HG03135 (cell line): ENCODE measurements around the gene COL27A1.

Experiments used
- ATAC-seq: cut with Tn5 transposase; IDR thresholded peaks from one replicate; pipeline ENCODE4 v1.9.1; 2021; ENCODE audit warnings: mild to moderate bottlenecking, moderate library complexity; ENCODE audit not compliant: unreplicated experiment

The COL27A1 gene

DNA sequence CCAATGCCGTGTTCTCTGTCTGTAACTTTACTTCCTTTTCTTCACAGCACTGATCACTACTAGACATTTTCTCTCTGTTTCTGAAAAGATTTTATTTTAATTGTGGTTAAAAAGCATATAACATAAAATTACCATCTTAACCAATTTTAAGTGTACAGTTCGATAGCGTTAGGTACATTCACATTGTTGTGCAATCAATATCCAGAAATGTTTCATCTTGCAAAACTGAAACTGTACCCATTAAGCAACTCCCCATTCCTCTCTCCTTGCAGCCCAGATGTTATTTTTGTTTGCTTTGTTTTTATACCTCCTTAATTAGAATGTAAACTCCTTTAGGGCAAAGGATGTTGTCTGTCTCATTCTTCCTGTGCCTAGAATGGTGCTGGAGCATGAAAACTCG is 47.5 kb downstream of the COL27A1 start:
- ATAC-seq, result no peak

DNA sequence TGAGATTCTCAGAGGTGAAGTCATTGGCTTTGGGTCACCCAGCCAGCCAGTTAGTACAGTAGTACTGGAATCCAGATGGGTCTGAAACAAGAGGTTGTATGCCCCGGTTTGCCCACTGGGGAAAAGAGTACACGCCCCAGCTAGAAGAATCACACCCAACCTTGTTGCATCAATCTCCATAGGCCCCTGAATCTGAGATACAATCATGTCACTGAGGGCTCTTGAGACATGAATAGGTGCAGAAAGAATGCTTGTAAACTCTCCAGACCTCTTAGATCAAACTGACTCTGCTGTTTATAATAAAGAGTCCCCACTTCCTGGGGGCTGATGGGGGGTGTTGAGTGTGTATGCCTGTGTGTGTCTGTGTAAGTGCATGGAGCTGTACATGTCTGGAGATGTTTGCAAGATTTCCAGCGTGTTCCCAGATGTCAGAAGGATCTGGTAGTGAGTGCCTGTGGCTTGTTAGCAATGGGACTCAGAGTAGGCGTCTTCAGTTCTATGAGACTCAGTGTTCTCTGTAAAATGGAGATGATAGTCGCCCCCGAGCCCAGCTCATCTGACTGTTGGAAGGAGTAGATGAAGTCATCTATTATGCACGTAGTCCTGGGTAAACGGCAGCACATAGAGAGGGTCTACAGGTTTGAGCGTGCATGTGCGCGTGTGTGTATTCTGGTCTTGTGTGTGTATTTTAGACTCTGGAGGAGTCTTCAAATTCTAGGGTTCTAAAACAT is 48.2 kb downstream of the COL27A1 start:
- no peak for ATAC-seq

DNA sequence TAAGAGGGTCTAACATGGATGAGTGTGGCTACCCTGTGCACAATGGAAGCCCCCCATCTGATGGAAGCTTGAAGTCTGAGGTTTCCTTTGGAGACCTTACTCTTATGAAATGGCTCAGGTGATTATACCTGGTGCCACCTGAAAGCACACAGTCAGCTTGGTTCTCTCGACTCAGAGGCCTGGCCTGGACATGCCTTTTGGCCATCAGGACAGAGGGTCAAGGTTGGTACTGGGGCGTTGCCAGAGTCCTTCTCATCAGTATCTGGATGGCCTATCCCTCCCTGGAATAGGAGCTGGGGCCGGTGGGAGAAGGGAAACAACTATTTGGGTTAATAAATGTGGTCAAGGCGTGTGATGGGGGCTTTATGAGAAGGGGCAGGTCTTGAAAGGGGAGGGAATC is 48.9 kb downstream of the COL27A1 start:
- no peak for ATAC-seq

DNA sequence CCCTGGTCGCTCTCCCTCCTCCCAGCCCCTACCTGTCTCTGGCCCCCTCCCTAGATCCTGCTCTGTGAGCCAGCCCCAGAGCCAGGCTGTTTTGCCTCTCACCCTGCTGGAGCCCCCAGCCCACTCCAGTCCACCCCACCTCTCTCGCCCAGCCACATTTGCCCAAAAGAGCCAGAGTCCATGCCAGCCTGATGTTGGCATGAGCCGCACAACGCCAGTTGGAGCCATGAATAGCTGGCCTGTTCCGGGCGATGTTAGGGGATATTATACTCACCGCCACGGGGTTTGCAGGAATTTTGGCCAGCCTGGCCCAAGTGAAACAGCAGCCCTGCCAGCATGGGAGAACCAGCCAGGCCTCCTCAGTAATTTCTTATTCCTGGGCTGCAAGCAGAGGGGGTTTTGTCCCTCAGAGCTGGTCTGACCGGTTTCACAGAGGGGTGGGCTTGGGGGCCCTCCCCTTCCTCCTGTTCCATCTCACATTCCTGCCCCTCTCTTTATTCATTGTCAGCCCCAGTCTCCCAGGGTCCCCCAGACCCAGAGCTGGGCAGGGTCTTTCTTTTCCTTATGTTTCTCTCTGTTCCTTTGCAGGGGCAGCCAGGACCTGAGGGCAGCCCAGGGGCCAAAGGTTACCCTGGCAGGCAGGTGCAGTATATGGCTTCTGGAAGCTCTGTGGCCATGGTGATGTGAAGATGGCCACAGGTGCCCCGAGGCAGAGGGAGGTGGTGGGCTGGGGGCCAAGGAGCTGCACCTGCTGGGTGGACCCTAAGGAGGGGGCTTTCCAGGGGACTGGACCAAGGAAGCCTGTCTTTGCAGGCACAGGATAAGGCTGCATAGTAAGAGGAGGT is 50.1 kb downstream of the COL27A1 start:
- no peak for ATAC-seq

DNA sequence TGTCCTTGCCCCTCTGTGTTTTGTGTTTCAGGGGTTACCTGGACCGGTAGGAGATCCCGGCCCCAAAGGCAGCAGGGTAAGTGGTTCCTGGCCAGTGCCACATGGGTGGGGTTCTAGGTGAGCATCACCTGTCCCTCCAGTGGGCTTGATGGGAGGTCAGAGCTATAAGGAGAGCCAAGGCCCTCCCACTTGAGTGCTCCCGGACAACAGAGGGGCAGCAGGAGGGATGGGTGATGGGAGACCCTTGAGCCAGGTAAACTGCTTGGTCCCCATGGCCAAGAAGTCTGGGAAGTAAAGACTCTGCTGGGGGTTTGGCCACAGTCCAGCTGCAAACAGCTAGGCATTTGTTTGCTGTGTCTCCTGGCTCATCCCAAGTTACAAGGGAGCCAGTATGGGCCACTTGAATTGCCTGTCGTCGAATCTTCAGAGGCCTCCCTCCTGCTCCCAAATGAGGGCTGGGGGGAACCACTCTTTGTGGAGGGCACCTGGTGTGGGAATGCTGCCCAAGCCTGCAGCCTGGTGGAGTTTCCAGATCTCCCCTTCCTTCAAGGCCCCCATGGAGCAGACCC is 51.0 kb downstream of the COL27A1 start:
- no peak for ATAC-seq

DNA sequence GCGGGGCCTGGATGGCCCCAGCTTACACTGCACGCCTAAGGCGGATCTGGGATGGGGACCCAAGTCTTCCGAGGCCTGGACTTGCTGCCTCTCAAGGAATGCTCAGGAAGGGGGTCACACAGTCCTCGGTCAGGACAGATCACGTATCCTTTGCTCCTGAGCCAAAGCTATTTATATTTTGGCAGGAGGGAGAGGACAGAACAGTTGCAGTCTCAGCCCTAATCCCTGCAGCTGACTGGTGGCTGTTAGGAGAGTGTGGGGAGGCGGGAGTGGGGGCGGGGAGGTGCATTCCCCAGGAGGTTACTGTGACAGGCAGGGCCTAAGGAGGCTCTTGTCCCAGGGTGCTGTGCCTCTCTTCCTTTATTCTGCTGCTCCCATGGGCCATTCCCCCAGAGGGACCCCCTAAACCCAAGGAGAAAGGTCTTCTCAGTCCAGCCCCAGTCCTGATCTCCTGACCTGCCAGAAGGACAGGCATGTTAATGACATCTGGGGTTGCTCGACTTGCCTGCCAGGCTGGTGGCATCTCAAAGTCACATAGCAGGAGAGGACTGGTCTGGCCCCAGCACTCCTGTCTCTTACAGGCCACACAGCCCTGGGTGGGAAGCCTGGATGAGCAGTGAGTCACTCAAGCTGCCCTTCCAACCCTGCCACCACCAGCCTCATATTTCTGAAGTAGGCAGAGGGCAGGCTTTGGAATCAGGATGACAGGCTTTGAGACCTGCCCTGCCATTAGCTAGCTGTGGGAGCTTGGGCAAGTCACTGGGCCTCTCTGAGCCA is 51.9 kb downstream of the COL27A1 start:
- no peak for ATAC-seq

DNA sequence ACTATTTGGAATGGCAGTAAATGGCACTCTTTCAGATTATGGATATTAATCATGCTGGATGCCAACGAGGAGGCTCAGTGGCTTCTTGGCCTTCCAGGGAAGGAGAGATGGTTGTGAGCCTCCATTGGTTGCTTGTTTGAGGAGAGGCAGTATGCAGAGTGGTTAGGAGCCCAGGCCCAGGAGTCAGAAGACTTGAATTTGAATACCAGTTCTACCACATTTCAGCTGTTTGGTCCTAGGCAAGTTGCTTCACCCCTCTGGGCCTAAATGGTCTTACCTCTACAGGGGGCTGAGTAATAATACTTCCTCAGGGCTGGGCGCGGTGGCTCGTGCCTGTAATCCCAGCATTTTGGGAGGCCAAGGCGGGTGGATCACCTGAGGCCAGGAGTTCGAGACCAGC is 52.5 kb downstream of the COL27A1 start:
- ATAC-seq, result no peak

DNA sequence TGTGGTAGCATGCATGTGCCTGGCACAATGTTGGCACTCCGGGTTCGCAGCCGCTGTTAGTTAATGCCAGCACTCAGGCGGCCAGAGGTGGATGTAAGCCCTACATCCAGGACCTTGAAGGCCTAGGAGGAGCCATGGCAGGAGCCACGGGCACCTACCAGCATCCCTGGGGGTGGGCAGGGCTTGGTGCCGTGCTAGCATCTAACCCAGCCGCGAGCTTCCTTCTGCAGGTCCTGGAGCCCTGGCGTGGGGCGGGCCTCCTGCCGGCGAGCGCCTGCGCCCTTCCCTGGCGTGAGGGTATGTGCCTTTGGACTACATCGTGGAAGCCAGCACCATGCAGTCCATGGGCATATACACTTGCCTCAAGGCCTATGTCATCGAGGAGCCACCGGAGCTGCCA is 53.8 kb downstream of the COL27A1 start:
- no peak for ATAC-seq

DNA sequence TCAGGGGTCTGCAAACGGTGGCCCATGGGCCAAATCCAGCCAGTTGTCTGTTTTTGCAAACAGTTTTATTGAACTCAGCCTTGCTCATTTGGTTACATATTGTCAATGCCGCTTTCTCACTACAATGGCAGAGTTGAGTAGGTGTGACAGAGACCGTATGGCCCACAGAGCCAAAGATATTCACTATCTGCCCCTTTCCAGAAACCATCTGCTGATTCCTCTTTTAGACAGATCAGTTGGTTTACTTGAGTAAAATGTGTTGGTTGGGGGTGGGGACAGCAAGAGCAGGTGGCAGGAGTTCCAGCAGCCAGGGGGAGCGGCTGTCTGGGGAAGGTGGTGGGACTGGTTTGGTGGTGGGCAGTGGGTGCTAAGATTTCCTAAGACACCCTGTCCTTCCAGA is 54.8 kb downstream of the COL27A1 start:
- no peak for ATAC-seq

DNA sequence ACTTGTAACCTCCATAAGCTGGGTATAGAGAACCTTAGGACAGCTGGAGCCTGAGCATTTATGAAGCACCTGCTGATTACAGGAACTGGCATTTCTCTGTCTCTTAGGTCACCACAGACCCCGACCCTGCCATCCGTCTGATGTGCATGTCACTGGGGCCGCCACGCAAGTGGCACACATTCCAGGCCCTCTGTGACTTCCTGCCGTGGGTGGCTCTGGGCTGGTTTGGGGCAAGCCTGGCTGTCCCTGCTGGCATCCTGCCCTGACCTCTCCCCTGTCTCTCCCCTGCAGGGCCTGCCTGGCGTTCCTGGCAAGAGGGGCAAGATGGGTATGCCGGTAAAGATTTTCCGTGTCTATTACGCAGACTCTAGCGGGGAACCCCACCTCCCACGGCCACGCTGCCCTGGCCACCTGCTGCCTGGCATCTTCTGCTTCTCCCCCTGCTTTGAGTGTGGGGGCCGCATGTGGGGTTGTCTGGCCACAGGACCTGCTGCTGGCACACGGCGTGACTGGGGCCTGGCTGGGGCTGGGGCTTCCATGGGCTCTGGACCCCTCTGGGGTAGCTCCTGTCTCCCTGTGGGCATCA is 55.4 kb downstream of the COL27A1 start:
- no peak for ATAC-seq

DNA sequence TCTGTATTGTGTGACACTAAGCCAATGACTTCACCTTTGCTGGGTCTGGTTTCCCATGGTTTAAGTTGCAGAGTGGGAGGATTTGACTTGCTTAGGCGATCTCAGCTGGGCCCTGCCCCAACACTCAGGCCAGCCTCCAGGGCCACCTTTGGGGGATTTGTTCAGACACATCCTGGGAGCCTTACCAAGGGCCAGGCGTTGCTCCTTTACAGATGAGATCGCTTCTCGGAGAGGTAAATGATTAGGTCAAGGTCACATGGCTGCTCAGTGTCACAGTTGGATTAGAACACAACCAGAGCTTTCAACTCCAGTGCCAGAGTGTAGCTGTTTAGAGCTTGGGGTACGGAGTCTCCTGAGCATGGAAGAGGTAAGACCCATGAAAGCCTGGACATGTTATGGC is 57.5 kb downstream of the COL27A1 start:
- no peak for ATAC-seq

DNA sequence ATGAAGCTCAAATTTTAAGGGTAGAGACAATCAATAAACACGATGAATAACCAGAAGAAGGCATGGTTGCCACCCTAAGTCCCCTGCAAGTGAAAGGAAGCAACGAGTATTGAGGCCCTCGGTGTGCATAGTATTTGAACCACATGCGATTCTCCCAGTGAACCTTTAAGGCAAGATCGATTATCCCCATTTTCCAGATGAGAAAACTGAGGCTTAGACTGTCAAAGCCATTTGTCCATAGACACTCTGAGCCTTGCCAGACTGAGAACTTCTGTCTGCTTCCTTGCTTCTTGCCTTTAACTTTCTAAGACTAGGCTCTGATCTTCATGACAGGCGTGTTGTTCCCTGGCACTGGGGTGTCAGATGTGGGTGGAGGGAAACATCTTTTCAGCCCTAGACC is 58.2 kb downstream of the COL27A1 start:
- no peak for ATAC-seq

DNA sequence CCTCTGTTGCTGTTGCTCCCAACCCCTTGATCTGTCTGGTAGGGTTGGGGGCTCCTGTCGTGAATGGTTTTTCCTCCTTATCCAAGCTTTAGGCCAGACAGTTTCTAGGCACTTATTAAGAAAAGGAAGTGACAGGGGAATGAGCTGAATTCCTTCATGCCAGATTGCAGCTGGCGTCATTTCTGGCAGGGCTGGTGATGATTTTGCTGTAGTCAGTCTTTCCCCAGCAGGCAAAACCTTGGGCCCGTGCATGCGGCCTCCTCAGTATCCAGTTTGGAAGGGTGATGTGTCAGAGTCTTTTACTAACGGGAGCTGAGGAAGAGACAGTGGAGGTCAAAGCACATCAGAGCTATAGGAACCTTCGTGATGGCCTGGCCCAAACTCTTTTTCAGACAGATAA is 58.8 kb downstream of the COL27A1 start:
- no peak for ATAC-seq

DNA sequence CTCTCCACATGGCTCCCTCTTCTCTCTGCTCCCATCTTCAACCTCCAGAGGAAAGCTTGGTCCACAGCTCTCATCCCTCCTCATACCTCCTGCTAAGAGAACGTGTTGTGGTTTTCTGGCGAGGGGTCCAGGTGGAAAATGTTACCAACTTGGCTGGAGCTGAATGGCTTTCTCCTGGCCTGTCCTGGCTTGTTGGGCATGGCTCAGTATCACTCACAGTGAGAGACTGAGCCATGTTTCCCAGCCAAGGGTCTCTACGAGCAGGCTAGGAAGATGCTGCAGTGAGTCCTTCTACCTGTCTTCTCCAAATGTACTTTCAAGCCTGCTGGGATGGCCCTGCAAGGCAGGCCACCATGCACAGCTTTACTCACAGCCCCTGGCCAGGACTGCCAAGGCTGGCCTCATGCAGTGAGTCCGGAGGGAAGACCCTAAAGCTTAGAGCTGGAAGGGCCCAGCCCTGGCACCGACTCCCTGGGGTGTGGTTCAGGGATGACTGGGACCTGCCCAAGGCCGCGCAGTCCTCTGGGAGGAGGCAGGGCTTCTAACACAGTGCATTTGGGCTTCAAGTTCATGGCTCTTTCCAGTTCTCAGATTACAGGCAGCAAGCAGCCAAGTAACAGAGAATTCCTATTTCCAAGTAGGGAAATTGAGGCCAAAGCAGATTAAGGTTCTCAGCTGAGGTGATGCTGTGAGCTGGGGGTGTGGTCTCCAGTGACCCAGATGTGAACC is 59.5 kb downstream of the COL27A1 start:
- no peak for ATAC-seq

DNA sequence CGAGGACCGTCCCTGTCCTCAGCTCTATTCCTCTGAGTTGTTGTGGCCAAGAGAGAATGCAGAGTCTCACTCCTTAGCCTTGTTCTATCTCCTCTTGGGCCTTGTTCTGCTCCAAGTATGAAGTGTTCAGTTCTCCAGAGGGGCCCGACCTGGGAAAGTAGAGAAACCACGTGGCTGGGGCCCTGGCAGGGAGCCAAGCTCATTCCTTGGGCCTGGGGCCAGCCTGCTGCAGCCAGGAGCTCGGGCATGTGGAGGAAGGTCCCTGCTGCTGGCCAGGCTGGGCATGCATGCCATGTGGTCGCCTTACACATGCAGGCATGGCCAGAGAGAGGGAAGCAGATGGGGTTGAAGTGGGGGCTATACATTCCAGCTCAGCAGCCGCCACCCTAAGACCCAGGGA is 60.7 kb downstream of the COL27A1 start:
- no peak for ATAC-seq

DNA sequence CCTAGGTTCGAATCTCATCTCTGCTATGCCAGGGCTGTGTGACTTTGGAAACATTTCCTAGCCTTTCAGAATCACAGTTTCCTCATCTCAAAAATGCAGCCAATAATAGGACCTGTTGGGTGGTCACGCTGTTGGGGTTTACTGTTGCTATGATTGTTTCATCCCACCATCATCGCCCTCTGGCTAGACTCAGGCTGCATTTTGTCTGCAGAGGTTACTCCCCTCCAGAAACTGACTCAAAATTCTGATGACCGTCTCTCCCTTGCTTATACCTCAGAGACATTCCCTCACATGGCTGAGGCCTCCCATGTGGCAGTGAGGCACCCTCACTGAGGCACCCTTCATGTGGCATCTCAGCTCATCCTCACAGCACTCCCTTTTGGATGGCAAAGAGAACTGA is 61.6 kb downstream of the COL27A1 start:
- ATAC-seq, result no peak

DNA sequence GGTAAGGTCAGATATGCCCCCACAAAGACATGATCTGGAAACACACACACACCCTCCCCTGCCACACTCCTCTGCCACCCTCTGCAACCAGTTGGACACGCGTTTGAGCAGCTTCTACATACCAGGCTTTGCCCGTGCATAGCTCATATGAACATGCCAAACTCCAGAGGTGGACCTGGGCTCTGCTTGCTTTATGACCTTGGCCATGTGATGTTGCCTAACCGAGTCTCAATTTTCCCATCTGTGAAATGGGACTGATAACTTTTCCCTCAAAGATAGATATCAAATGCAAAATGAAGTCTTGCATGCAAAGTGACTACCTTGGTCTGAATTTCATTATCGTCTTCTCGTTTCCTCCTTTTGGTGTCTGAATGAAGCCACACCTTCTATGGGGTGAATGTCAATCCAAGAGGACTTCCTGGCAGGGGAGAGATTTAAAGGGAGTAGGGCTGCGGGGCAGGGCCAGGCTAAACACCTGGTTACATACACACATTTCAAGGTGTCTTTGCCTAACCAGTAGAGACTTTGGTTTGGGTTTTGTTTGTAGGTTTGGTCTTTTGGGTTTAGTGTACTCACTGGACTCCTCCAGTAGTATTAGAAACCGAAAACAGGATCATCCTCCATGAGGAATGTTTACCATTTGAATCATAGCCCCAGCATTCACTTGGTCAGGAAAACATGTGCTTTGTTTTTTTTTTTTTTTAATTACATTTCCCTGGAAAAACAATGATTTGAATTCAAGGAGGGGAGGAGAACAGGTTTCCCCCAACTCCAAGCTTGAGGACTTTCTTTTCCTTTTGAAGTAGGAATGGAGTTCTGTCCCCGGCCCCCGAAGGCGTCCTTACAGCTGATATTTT is 63.2 kb downstream of the COL27A1 start:
- ATAC-seq, result no peak

DNA sequence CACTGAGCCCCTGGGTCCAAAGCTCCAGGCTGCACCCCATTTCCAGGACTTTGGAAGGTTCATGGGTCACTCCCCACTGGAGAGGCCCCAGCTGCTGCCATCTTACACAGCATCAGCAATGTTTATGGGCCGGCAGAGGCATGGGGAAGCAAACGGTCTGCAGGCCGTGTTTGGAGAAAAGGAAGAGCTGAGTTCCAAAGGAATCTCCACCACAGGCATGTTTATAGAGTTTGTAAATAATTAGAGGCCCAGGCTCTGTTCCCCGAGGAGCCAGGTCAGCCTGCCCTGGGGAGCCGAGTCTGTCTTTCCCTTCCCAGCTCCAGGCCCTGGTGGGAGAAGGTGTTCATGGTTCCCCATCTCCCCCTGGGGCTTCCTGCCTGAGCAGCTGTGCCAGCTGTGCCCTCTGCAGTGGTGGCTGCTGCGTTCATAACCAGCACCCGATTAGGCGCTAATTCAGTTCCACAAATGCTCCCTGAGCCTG is 64.8 kb downstream of the COL27A1 start:
- no peak for ATAC-seq
